Measurements from ENCODE around the gene NFATC3.
A peak's percentile ranks its signal among the peaks of the same experiment; 100 is the strongest.

NFATC3 gene

GRCh38 chr16:68257251-68257905, 172.2 kb downstream of the NFATC3 start:
- no peak for DNase-seq (ENCODE audit: low read depth)
- TF ChIP-seq CTCF (conservative IDR thresholded peaks at IDR 0.05; ENCODE audit: low read depth, low read length), result no peak
- no peak overlapping the region for H3K4me3 ChIP-seq (ENCODE audit: low read depth, low read length)

- peak; percentile 77 for DNase-seq (ENCODE audit: low read depth)
- no peak overlapping the region for H3K4me3 ChIP-seq (ENCODE audit: low read depth, low read length)
- TF ChIP-seq CTCF (conservative IDR thresholded peaks at IDR 0.05; ENCODE audit: low read depth, low read length), result no peak
Measured at GRCh38 chr16:68257906-68258800, 173.0 kb downstream of the NFATC3 start.

- DNase-seq (ENCODE audit: low read depth), result no peak
- no peak for TF ChIP-seq CTCF (conservative IDR thresholded peaks at IDR 0.05; ENCODE audit: low read depth, low read length)
- H3K4me3 ChIP-seq (ENCODE audit: low read depth, low read length), result no peak overlapping the region
Measured at GRCh38 chr16:68259007-68259825, 174.0 kb downstream of the NFATC3 start.

- TF ChIP-seq CTCF (conservative IDR thresholded peaks at IDR 0.05; ENCODE audit: low read depth, low read length), result no peak
- peak overlapping the region; percentile 94 for H3K4me3 ChIP-seq (ENCODE audit: low read depth, low read length)
Measured at GRCh38 chr16:68263559-68264127, 178.5 kb downstream of the NFATC3 start.

GRCh38 chr16:68264128-68265077, 179.2 kb downstream of the NFATC3 start, which contains the start of gene SLC7A6:
TSS of gene SLC7A6 (plus strand) at chr16:68264526. CDS start at chr16:68274727, 10,201 bp downstream.
- TF ChIP-seq CTCF (conservative IDR thresholded peaks at IDR 0.05; ENCODE audit: low read depth, low read length), result peak; percentile 70
- DNase-seq (ENCODE audit: low read depth), result peak; percentile 67
- H3K4me3 ChIP-seq (ENCODE audit: low read depth, low read length), result peak within 1 kb of the TSS; percentile 94

More at GRCh38 chr16:68263559-68264127, 178.5 kb downstream of the NFATC3 start:
- DNase-seq (ENCODE audit: low read depth), result no peak
